A549 (cell line): ENCODE data around the gene OR2G2. TPM values are rescaled to one million over a fixed set of nuclear protein-coding genes. Genes with fewer than 3 reads are reported as not detected.

Experiments used
- ATAC-seq, 2 experiments: fragments of 200-7000 bp in 1 of 2; fragments of >200 bp in 1 of 2; cut with Nextera tagmentation in 1 of 2; cut with Tn5 transposase in 1 of 2; 3 replicates each; pipeline versions ENCODE4 v1.8.0 to v1.9.1; 2018 to 2020; ENCODE audit warnings: mild to moderate bottlenecking in 1 of 2, moderate library complexity in 1 of 2
- CTCF ChIA-PET: fragments of 300-600 bp; sonication (Branson Sonifier 250); formaldehyde crosslinking; extraction: SDS; loops from one replicate; lab custom pipeline; 2021; ENCODE audit warnings: antibody characterized with exemption, inconsistent platforms; lab: Yijun Ruan, JAX
- POLR2A ChIA-PET: fragments of 350-600 bp; formaldehyde crosslinking; extraction: SDS; loops from one replicate; lab custom pipeline; 2021; ENCODE audit warnings: antibody characterized with exemption, inconsistent platforms; lab: Yijun Ruan, JAX
- DNase-seq, 2 experiments: peaks; one replicate each; pipeline versions ENCODE4 v3.0.0 to v3.0.0-alpha.2; 2011 to 2016; ENCODE audit warnings: low read depth in 1 of 2, low spot score in 1 of 2
- FAIRE-seq: peaks from 2 replicates; lab custom pipeline; 2011; peaks lifted over from hg19 to GRCh38; lab: Jason Lieb, UNC
- H3K27ac ChIP-seq, 2 experiments: fragments of >200 bp; sonication (Bioruptor Twin); formaldehyde crosslinking; 3 replicates each; pipeline ENCODE4 v1.5.1; 2016 to 2017
- H3K4me1 ChIP-seq: fragments of >200 bp; sonication (Bioruptor Twin); formaldehyde crosslinking; 3 replicates; pipeline ENCODE4 v1.6.1; 2016
- H3K4me2 ChIP-seq: fragments of >200 bp; sonication (Bioruptor Twin); formaldehyde crosslinking; 3 replicates; pipeline ENCODE4 v1.6.1; 2016
- H3K4me3 ChIP-seq: fragments of >200 bp; sonication (Bioruptor Twin); formaldehyde crosslinking; 3 replicates; pipeline ENCODE4 v1.5.1; 2016
- H3K9me3 ChIP-seq: fragments of >200 bp; sonication (Bioruptor Twin); formaldehyde crosslinking; 3 replicates; pipeline ENCODE4 v1.6.1; 2016
- BCL3 ChIP-seq: fragments of >200 bp; sonication (Bioruptor Twin); formaldehyde crosslinking; IDR thresholded peaks from 3 replicates; pipeline ENCODE4 v1.6.1; 2016
- CBX2 ChIP-seq: fragments of 200-600 bp; sonication (generic); IDR thresholded peaks from 2 replicates; pipeline ENCODE4 v1.6.1; 2016; ENCODE audit warnings: low read depth, mild to moderate bottlenecking, borderline replicate concordance
- EHF ChIP-seq: fragments of 250-450 bp; sonication (Bioruptor Pico); IDR thresholded peaks from 2 replicates; pipeline ENCODE4 v1.5.0; 2020; ENCODE audit warnings: mild to moderate bottlenecking
- EHMT2 ChIP-seq: fragments of 200-600 bp; sonication (generic); IDR thresholded peaks from 2 replicates; pipeline ENCODE4 v1.6.1; 2016; ENCODE audit warnings: antibody characterized with exemption, low read depth, mild to moderate bottlenecking, moderate library complexity
- EP300 ChIP-seq, 2 experiments: fragments of >200 bp; sonication (Bioruptor Twin); formaldehyde crosslinking; IDR thresholded peaks; 2 replicates in 1 of 2; 3 replicates in 1 of 2; pipeline ENCODE4 v1.6.1; 2016 to 2017
- FOXS1 ChIP-seq: fragments of 250-450 bp; sonication (Bioruptor Pico); IDR thresholded peaks from 2 replicates; pipeline ENCODE4 v1.5.0; 2020; ENCODE audit warnings: mild to moderate bottlenecking, moderate library complexity
- HMGXB4 ChIP-seq: fragments of 250-450 bp; sonication (Bioruptor Pico); IDR thresholded peaks from 2 replicates; pipeline ENCODE4 v1.5.0; 2021; ENCODE audit warnings: mild to moderate bottlenecking, moderate library complexity, borderline replicate concordance
- HOXB13 ChIP-seq: fragments of 250-450 bp; sonication (Bioruptor Pico); IDR thresholded peaks from 2 replicates; pipeline ENCODE4 v1.5.0; 2020; ENCODE audit warnings: low read depth, mild to moderate bottlenecking, moderate library complexity
- KDM5A ChIP-seq: fragments of 200-600 bp; sonication (generic); IDR thresholded peaks from 2 replicates; pipeline ENCODE4 v1.6.1; 2016; ENCODE audit warnings: antibody characterized with exemption, mild to moderate bottlenecking
- MAFK ChIP-seq: fragments of 450-650 bp; IDR thresholded peaks from 2 replicates; pipeline ENCODE4 v1.6.1; 2014; ENCODE audit not compliant: partially characterized antibody
- MYC ChIP-seq: IDR thresholded peaks from 2 replicates; pipeline ENCODE4 v1.6.1; 2012; ENCODE audit warnings: mild to moderate bottlenecking, inconsistent platforms, low read length, improper control_type of control experiment, borderline replicate concordance
- NPAS2 ChIP-seq: fragments of 250-450 bp; sonication (Bioruptor Pico); IDR thresholded peaks from 2 replicates; pipeline ENCODE4 v1.8.0; 2022; ENCODE audit warnings: mild to moderate bottlenecking, moderate library complexity, borderline replicate concordance
- NR3C1 ChIP-seq: fragments of >200 bp; sonication (Bioruptor Twin); formaldehyde crosslinking; IDR thresholded peaks from 3 replicates; pipeline ENCODE4 v1.6.1; 2017
- RCOR1 ChIP-seq: fragments of 150-350 bp; IDR thresholded peaks from 2 replicates; pipeline ENCODE4 v1.6.1; 2014; ENCODE audit warnings: antibody characterized with exemption, low read length, low read depth
- RFX5 ChIP-seq: fragments of 450-650 bp; IDR thresholded peaks from 2 replicates; pipeline ENCODE4 v1.7.1; 2014; ENCODE audit warnings: antibody characterized with exemption, mild to moderate bottlenecking, moderate library complexity
- RNF2 ChIP-seq: fragments of 200-600 bp; sonication (generic); IDR thresholded peaks from 2 replicates; pipeline ENCODE4 v1.6.1; 2016; ENCODE audit warnings: low read depth, mild to moderate bottlenecking, antibody characterized with exemption, moderate library complexity, borderline replicate concordance
- ZC3H11A ChIP-seq: fragments of 450-650 bp; IDR thresholded peaks from 2 replicates; pipeline ENCODE4 v1.6.1; 2014; ENCODE audit warnings: antibody characterized with exemption, mild to moderate bottlenecking
- ZFP36 ChIP-seq: fragments of 450-650 bp; IDR thresholded peaks from 2 replicates; pipeline ENCODE4 v1.6.1; 2014; ENCODE audit warnings: borderline replicate concordance; ENCODE audit not compliant: partially characterized antibody
- ZSCAN20 ChIP-seq: fragments of 250-450 bp; sonication (Bioruptor Pico); IDR thresholded peaks from 2 replicates; pipeline ENCODE4 v1.8.0; 2022; ENCODE audit warnings: mild to moderate bottlenecking, moderate library complexity
- WGBS: methylation state at CpG from one replicate; pipeline ENCODE4 v1.1.6; 2017; ENCODE audit errors: missing lambda C conversion rate; 5-methylcytosine and 5-hydroxymethylcytosine counted together
- polyA plus RNA-seq, 4 experiments: library from polyadenylated mRNA; depleted of rRNA in 3 of 4; stranded (reverse); fragments of >200 nt; fragmentation: RNase III in 1 of 4; extraction: RNeasy Plus Mini Kit Qiagen cat#74134 plus additional on column Dnase treatment in 1 of 4; gene quantifications; 2 replicates in 3 of 4; 3 replicates in 1 of 4; pipeline ENCODE4 v1.2.3, GENCODE V29; 2011 to 2017
- TF ChIP-seq, protein P1 (sequence below): IDR thresholded peaks from 2 replicates; pipeline ENCODE4 v1.6.1; 2012

Gene OR2G2
- polyA plus RNA-seq, 2 of the 4 experiments (the other 2 are of a cell fraction): not detected

DNA sequence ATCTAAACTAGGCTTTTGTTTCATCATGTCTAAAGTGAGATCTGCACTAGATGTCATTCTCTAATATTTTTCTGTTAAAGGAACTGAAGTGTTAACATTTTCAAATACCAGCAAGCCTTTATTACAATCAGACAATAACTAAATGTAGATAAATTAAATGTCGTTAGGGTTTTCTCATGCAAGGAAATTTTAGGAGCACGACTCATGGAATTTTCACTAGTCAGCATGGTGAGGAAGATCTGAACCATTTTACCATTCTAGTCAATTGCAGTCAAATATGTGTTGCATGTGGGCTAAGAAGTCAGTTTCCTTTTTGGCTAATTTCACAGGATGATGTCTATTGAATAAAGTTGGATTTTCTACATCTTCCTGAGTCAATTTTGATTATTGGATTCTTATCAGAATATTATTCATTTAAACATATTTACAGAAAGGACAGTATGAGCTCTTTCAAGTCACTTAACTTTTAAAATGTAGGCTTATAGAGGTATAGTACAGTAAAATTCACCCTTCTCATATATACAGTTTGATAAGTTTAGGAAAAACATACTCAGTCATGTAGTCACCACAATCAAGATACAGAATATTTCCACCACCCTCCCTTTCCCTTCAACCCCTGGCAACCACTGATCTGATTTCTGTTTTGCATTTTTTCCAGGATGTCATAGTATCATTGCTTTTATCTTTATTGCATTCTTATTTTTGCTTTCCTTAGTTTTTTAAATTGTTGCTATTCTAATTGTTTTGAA lies 30.1 kb upstream of the OR2G2 start:
- H3K27ac ChIP-seq: no peak overlapping the region
- POLR2A ChIA-PET: no interaction called here
- H3K4me2 ChIP-seq: no peak overlapping the region
- no peak overlapping the region for H3K4me3 ChIP-seq
- ATAC-seq (no peak), DNase-seq (no peak), FAIRE-seq (no peak)
- H3K4me1 ChIP-seq: no peaks in the 10 kb centered on the region
- TF ChIP-seq ZFP36 (no peak), KDM5A (no peak), ZC3H11A (no peak), MAFK (no peak)
- WGBS: 2% methylated on average over 2 of the region's 2 CpGs
- H3K9me3 ChIP-seq: no peaks in the 10 kb centered on the region; the same call in 2 of the 3 replicates
- CTCF ChIA-PET: no interaction called here

GRCh38 chr1:247561711-247562110 lies 26.4 kb upstream of the OR2G2 start:
- DNase-seq (no peak), ATAC-seq (no peak), FAIRE-seq (no peak)
- Histone ChIP-seq H3K9me3 (no peaks in the 10 kb centered on the region; the same call in 2 of the 3 replicates), H3K27ac (no peak overlapping the region), H3K4me2 (no peak overlapping the region), H3K4me3 (no peak overlapping the region), H3K4me1 (no peaks in the 10 kb centered on the region)
- 24% methylated on average over 10 of the region's 10 CpGs for WGBS
- no peak for TF ChIP-seq BCL3
- no peak for TF ChIP-seq NPAS2 (CRISPR knock-in tag)
- no peak for TF ChIP-seq RFX5
- no peak for TF ChIP-seq FOXS1 (CRISPR knock-in tag)
- no peak for TF ChIP-seq EHF
- no peak for TF ChIP-seq EP300 (IDR thresholded peaks at IDR 0.05)
- TF ChIP-seq NR3C1: no peak
- CTCF ChIA-PET: no interaction called here
- POLR2A ChIA-PET: no interaction called here

DNA sequence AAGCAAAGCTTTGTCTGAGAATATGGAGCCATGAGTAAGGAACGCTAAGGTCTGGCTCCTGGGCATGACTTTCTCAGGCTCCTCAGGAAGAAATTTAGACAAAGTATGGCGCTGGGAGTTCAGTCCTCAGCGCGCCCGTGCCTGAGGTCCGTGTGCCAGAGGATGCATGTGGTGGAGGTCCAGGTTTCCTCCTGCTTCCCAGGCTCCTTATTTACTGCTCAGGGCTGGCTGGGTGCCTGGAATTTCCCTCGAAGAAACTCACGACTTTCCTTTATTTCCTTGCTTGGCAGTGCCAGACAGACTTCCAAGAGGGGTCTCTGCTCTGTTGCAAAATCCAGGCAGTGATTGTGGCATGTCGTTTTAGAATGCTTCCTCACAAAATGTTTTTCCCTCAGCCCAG lies 26.0 kb upstream of the OR2G2 start:
- no peak for TF ChIP-seq HOXB13 (CRISPR knock-in tag)
- no peak for TF ChIP-seq MYC
- no peak for TF ChIP-seq RCOR1
- TF ChIP-seq, protein P1, sequence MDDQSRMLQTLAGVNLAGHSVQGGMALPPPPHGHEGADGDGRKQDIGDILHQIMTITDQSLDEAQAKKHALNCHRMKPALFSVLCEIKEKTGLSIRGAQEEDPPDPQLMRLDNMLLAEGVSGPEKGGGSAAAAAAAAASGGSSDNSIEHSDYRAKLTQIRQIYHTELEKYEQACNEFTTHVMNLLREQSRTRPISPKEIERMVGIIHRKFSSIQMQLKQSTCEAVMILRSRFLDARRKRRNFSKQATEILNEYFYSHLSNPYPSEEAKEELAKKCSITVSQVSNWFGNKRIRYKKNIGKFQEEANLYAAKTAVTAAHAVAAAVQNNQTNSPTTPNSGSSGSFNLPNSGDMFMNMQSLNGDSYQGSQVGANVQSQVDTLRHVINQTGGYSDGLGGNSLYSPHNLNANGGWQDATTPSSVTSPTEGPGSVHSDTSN: no peak
- no peak for TF ChIP-seq RNF2
- no peak for TF ChIP-seq NR3C1
- no peak for TF ChIP-seq ZSCAN20
- no peak for TF ChIP-seq KDM5A
- no peak overlapping the region for H3K4me3 ChIP-seq
- FAIRE-seq (no peak), DNase-seq (no peak), ATAC-seq (no peak)
- H3K9me3 ChIP-seq: no peaks in the 10 kb centered on the region; the same call in 2 of the 3 replicates
- no peaks in the 10 kb centered on the region for H3K4me1 ChIP-seq
- H3K4me2 ChIP-seq: no peak overlapping the region
- 3% methylated on average over 9 of the region's 9 CpGs for WGBS
- H3K27ac ChIP-seq: no peak overlapping the region
- POLR2A ChIA-PET: no interaction called here
- CTCF ChIA-PET: no interaction called here

GRCh38 chr1:247574236-247574635 lies 13.9 kb upstream of the OR2G2 start:
- Histone ChIP-seq H3K27ac (no peak overlapping the region), H3K4me3 (no peak overlapping the region), H3K4me2 (no peak overlapping the region), H3K4me1 (no peaks in the 10 kb centered on the region), H3K9me3 (peaks cover 8% of the 10 kb centered on the region; the same call in 2 of the 3 replicates)
- 3% methylated on average over 1 of the region's 1 CpG for WGBS
- DNase-seq (no peak), ATAC-seq (no peak), FAIRE-seq (no peak)
- ChIA-PET POLR2A (no interaction called here), CTCF (interaction anchor here (0.6 kb wide), 1 partner anchor 940 kb away, joined by 3 read pairs; no protein-coding TSS in a partner anchor)
- TF ChIP-seq MYC (no peak), EHMT2 (no peak), ZFP36 (no peak), FOXS1 (CRISPR knock-in tag) (no peak), ZSCAN20 (no peak), HMGXB4 (no peak), CBX2 (no peak)
